Islet precursor cell (in vitro differentiated cells): ENCODE data around the gene NEXN.
"Not testable (repeated sequence)": the region's sequence is repeated elsewhere in the genome, so short reads cannot be mapped to it uniquely, and the experiment has no call there.

Source experiments
- DNase-seq: peaks from one replicate; pipeline ENCODE4 v3.0.0-alpha.2; 2018

NEXN gene

GRCh38 chr1:77970192-77970591 is 81.8 kb downstream of the NEXN start:
- no peak for DNase-seq

DNA sequence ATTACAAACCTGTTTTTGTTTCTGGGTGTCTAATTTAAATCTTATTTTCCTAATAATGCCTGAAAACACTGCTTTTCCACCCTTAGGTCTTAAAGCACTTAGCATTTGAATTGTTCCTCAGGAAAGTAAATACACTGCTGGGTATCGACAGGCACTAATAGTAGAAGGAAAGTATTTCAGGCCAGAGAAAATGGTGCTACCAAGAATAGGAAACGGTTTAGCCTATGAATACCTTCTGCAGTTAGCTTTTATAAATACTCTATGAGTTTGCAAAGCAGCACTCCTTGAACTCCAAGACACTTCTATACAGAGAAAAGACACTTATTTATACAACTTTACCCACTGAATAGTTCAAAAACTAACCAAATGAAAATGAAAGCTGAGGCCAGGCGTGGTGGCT is 83.7 kb downstream of the NEXN start:
- DNase-seq, result no peak

DNA sequence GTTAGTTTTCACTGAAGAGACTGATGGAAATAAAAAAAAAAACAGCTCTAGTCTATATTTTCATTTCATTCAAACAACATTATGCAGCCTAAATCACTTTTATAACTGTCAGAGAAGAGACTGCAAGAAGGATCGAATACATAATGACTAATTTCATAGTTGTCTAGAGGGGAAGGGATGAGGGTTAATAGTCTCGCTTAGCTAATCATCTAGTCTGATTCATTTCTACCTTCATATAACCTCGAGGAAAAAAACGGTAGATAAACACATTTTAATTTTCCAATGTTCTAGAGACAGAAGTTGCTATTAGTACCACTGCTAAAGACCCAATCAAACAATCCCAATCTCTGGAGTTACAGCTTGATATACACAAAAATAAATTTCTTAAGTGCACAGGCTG is 87.0 kb downstream of the NEXN start:
- DNase-seq, result no peak

GRCh38 chr1:77975907-77976306 is 87.5 kb downstream of the NEXN start:
- DNase-seq, result no peak

- DNase-seq, result no peak
Observed at GRCh38 chr1:77976433-77977076, 88.1 kb downstream of the NEXN start.

- no peak for DNase-seq
Observed at GRCh38 chr1:77977989-77978292, 89.5 kb downstream of the NEXN start.

GRCh38 chr1:77978293-77978968 is 90.0 kb downstream of the NEXN start:
- peak; percentile 95 for DNase-seq

- peak; percentile 98 for DNase-seq
Observed at GRCh38 chr1:77978969-77979876, 90.8 kb downstream of the NEXN start, which contains the start of gene FUBP1. Gene FUBP1, minus strand, starts transcription at chr1:77979072. Its CDS starts 68 bp downstream, at chr1:77979004.

- not testable (repeated sequence) for DNase-seq
Observed at GRCh38 chr1:77983352-77983996, 95.0 kb downstream of the NEXN start.

- DNase-seq, result no peak
Observed at GRCh38 chr1:77983997-77984355, 95.6 kb downstream of the NEXN start.

GRCh38 chr1:77984629-77985028 is 96.2 kb downstream of the NEXN start:
- no peak for DNase-seq

DNA sequence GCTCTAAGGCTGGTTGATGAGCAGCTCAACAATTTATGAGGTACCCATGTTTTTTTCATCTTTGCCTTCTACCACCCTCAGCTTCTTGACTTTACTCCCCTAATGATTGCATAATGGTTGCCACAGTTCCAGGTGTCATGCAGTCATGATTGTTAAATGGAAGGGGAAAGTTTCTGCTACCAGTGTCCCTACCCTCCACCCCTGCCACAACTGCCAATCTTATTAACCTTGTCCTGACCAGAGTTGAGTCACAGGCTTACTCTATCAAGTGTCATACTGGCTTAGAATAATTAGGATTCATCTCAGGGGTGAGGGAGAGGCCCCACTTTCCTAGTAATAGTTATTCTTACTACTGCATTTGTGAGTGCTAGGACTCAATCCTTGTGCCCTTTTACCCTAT is 98.4 kb downstream of the NEXN start:
- no peak for DNase-seq

GRCh38 chr1:77987919-77988318 is 99.5 kb downstream of the NEXN start:
- DNase-seq, result peak; percentile 54

GRCh38 chr1:77989744-77990143 is 101.3 kb downstream of the NEXN start:
- no peak for DNase-seq

DNA sequence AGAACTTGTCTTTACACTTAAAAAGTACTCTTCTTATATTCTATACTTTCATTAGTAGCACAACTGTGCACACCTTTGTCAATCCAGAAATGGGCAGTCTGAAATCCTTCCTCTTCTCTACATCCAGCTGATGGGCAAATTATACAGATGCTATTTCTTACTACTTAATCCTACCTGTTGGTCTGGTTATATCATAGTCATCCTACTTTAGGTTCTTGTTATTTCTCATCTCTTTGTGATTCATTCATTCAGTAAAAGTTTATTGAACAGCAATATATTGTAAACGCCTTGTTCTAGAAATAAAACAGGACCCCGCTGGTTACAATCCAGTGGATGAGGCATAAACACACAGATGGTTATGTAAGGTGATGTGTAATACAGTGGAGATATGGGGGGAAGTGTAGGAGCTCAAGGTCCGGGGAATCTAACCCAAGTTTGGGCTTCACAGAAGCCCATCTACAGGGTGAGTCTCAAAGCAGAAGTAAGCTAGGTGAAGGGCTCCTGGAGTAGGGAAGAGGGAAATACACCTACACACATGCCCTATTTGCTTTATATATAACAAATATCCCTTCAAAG is 102.3 kb downstream of the NEXN start:
- DNase-seq, result no peak

GRCh38 chr1:77991638-77992037 is 103.2 kb downstream of the NEXN start:
- DNase-seq, result no peak
